Tracheal epithelial cell (primary cell): ENCODE data around the gene NDUFB6. TPM values are rescaled to one million over a fixed set of nuclear protein-coding genes. Genes with fewer than 3 reads are reported as not detected.

ENCODE experiments used
- total RNA-seq: library from RNA; depleted of rRNA; stranded (reverse); fragments of >200 nt; gene quantifications from 2 replicates; pipeline ENCODE4 v1.2.1, GENCODE V29; 2014

NDUFB6 gene
- 19.2 and 24.8 TPM in 2 replicates for total RNA-seq

GRCh38 chr9:32572900-32573523 lies at the start of gene NDUFB6:
NDUFB6 (minus strand) TSS chr9:32573159; CDS start chr9:32573060, 99 bp downstream.

GRCh38 chr9:32552172-32552872 lies 20.6 kb downstream of the NDUFB6 start, which contains the start of the genes SMIM27 and TOPORS:
SMIM27 (plus strand) TSS chr9:32552327; CDS start chr9:32552435, 108 bp downstream.
TOPORS (minus strand) TSS chr9:32552586; CDS start chr9:32552436, 150 bp downstream.

GRCh38 chr9:32526041-32526706 lies 46.8 kb downstream of the NDUFB6 start, which contains the start of gene RIGI:
RIGI (minus strand) TSS chr9:32526196; CDS start chr9:32526166, 30 bp downstream.

Other genes starting within 250 kb of the NDUFB6 start
- 18.1 and 35.9 TPM in 2 replicates for gene ACO1, start 188.5 kb downstream of the NDUFB6 start, total RNA-seq
- 3.4 and 12.3 TPM in 2 replicates for gene RIGI, start 47.0 kb downstream of the NDUFB6 start, total RNA-seq
- gene SMIM27, start 20.8 kb downstream of the NDUFB6 start, total RNA-seq = 2.2 and 3.8 TPM in 2 replicates
- gene TOPORS, start 20.6 kb downstream of the NDUFB6 start, total RNA-seq = 24.8 and 27.3 TPM in 2 replicates
- under 0.01 TPM in 2 replicates for gene TAF1L, start 62.5 kb upstream of the NDUFB6 start, total RNA-seq
- gene TMEM215, start 210.4 kb upstream of the NDUFB6 start, total RNA-seq = under 0.01 TPM in 1 of 2 replicates, not detected in the other